PFSK-1 (cell line): ENCODE results near the gene RDX.

Source experiments
- POLR2AphosphoS5 ChIP-seq: IDR thresholded peaks from 2 replicates; pipeline ENCODE4 v1.6.1; 2012; ENCODE audit warnings: low read depth, mild to moderate bottlenecking, control low read depth, low read length, moderate library complexity
- SIN3A ChIP-seq: IDR thresholded peaks from 2 replicates; pipeline ENCODE4 v1.6.1; 2012; ENCODE audit warnings: mild to moderate bottlenecking, low read length, moderate library complexity, borderline replicate concordance; ENCODE audit not compliant: insufficient read depth
- TAF1 ChIP-seq: IDR thresholded peaks from 2 replicates; pipeline ENCODE4 v1.6.1; 2012; ENCODE audit warnings: low read length, control low read depth, borderline replicate concordance; ENCODE audit not compliant: insufficient read depth
- TF ChIP-seq, protein P1 (sequence below), 2 experiments: IDR thresholded peaks; 2 replicates each; pipeline versions ENCODE4 v1.6.1 to v1.8.0; 2011 to 2012; ENCODE audit warnings: low read depth in 2 of 2, low read length in 2 of 2, control low read depth in 1 of 2, inconsistent platforms in 1 of 2, mild to moderate bottlenecking in 1 of 2, moderate library complexity in 1 of 2; ENCODE audit not compliant: insufficient read depth in 1 of 2

DNA sequence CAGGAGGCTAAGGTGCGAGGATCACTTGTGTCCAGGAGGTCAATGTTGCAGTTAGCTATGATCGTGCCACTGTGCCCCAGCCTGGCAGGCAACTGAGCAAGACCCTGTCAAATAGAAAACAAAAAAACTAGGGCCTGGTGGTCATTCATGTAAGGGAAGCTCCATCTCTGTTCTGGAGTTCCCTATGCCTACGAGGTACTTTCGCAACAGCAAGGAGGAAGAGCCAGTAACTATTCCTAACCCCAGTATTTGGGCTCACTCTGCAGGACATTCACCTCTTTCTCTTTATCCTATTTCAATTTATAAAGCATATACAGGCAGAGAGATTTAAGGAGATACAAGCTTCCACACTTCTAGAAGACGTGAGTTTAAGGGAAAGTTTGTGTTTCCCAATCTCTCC is 46.6 kb downstream of the RDX start:
- TF ChIP-seq SIN3A (no peak), POLR2AphosphoS5 (no peak), TAF1 (no peak)
- TF ChIP-seq, protein P1, sequence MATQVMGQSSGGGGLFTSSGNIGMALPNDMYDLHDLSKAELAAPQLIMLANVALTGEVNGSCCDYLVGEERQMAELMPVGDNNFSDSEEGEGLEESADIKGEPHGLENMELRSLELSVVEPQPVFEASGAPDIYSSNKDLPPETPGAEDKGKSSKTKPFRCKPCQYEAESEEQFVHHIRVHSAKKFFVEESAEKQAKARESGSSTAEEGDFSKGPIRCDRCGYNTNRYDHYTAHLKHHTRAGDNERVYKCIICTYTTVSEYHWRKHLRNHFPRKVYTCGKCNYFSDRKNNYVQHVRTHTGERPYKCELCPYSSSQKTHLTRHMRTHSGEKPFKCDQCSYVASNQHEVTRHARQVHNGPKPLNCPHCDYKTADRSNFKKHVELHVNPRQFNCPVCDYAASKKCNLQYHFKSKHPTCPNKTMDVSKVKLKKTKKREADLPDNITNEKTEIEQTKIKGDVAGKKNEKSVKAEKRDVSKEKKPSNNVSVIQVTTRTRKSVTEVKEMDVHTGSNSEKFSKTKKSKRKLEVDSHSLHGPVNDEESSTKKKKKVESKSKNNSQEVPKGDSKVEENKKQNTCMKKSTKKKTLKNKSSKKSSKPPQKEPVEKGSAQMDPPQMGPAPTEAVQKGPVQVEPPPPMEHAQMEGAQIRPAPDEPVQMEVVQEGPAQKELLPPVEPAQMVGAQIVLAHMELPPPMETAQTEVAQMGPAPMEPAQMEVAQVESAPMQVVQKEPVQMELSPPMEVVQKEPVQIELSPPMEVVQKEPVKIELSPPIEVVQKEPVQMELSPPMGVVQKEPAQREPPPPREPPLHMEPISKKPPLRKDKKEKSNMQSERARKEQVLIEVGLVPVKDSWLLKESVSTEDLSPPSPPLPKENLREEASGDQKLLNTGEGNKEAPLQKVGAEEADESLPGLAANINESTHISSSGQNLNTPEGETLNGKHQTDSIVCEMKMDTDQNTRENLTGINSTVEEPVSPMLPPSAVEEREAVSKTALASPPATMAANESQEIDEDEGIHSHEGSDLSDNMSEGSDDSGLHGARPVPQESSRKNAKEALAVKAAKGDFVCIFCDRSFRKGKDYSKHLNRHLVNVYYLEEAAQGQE (IDR thresholded peaks at IDR 0.05; ENCODE audit: insufficient read depth in 1 of 2, low read depth in 2 of 2, low read length in 2 of 2): no peak
